IMR-90 (cell line): Measurements from ENCODE around the gene RPS6KA2. TPM values are rescaled to one million over a fixed set of nuclear protein-coding genes. Genes with fewer than 3 reads are reported as not detected.
A peak's percentile ranks its signal among the peaks of the same experiment; 100 is the strongest.

Experiments used
- ATAC-seq: fragments of 200-7000 bp; cut with Tn5 transposase; 2 replicates; pipeline ENCODE4 v1.9.1; 2020; ENCODE audit warnings: low read depth, mild to moderate bottlenecking, moderate library complexity
- BruUV-seq: library from RNA; stranded (reverse); fragments of 400-500 nt; replicated peaks from 2 replicates; lab custom pipeline; 2021; lab: Mats Ljungman, UMichigan
- CTCF ChIA-PET: fragments of 300-600 bp; formaldehyde crosslinking; extraction: SDS; loops from one replicate; lab custom pipeline; 2021; ENCODE audit warnings: antibody characterized with exemption; lab: Yijun Ruan, JAX
- POLR2A ChIA-PET: fragments of 300-600 bp; sonication (Branson Sonifier 250); formaldehyde crosslinking; loops from one replicate; lab custom pipeline; 2022; ENCODE audit warnings: antibody characterized with exemption; ENCODE audit not compliant: unreplicated experiment; lab: Charles Lee
- DNase-seq: peaks from one replicate; pipeline ENCODE4 v3.0.0; 2013
- H2AFZ ChIP-seq: replicated peaks from 2 replicates; pipeline ENCODE3; 2013; ENCODE audit warnings: low read length, mild to moderate bottlenecking; ENCODE audit not compliant: poor library complexity
- H2AK5ac ChIP-seq: 2 replicates; pipeline ENCODE4 v1.6.1; 2013; ENCODE audit warnings: low read depth, low read length, inconsistent platforms
- H2AK9ac ChIP-seq: replicated peaks from 2 replicates; pipeline ENCODE3; 2013; ENCODE audit warnings: mild to moderate bottlenecking, low read depth, low read length, moderate library complexity; ENCODE audit not compliant: poor library complexity
- H2BK120ac ChIP-seq: 2 replicates; pipeline ENCODE4 v1.6.1; 2013; ENCODE audit warnings: low read depth, low read length, inconsistent platforms
- H2BK15ac ChIP-seq: 3 replicates; pipeline ENCODE4 v1.6.1; 2013; ENCODE audit warnings: low read depth, low read length, inconsistent platforms
- H2BK20ac ChIP-seq: 2 replicates; pipeline ENCODE4 v1.6.1; 2013; ENCODE audit warnings: low read depth, mild to moderate bottlenecking, inconsistent platforms, low read length, moderate library complexity
- H2BK5ac ChIP-seq: 2 replicates; pipeline ENCODE4 v1.6.1; 2013; ENCODE audit warnings: mild to moderate bottlenecking, low read depth, low read length, inconsistent platforms; ENCODE audit not compliant: poor library complexity, severe bottlenecking
- H3K14ac ChIP-seq: replicated peaks from 2 replicates; pipeline ENCODE4 v1.6.1; 2013; ENCODE audit warnings: low read depth, low read length, inconsistent platforms
- H3K18ac ChIP-seq: 2 replicates; pipeline ENCODE4 v1.6.1; 2013; ENCODE audit warnings: low read depth, low read length, control low read depth
- H3K23ac ChIP-seq: 2 replicates; pipeline ENCODE4 v1.6.1; 2013; ENCODE audit warnings: low read depth, low read length, inconsistent platforms
- H3K27ac ChIP-seq: 2 replicates; pipeline ENCODE4 v1.5.1; 2013; ENCODE audit warnings: mild to moderate bottlenecking, control low read depth, low read length; ENCODE audit not compliant: insufficient read depth
- H3K27me3 ChIP-seq: 2 replicates; pipeline ENCODE4 v1.6.1; 2013; ENCODE audit warnings: low read length; ENCODE audit not compliant: control insufficient read depth, insufficient read depth
- H3K36me3 ChIP-seq: 2 replicates; pipeline ENCODE4 v1.6.1; 2013; ENCODE audit warnings: low read length, mixed read lengths; ENCODE audit not compliant: control insufficient read depth, insufficient read depth
- H3K4ac ChIP-seq: 2 replicates; pipeline ENCODE4 v1.6.1; 2013; ENCODE audit warnings: low read depth, low read length, inconsistent platforms
- H3K4me1 ChIP-seq: 2 replicates; pipeline ENCODE4 v1.6.1; 2013; ENCODE audit warnings: low read length, mixed read lengths; ENCODE audit not compliant: control insufficient read depth, insufficient read depth
- H3K4me2 ChIP-seq: 2 replicates; pipeline ENCODE4 v1.6.1; 2013; ENCODE audit warnings: low read depth, mild to moderate bottlenecking, control low read depth, low read length, moderate library complexity
- H3K4me3 ChIP-seq: 2 replicates; pipeline ENCODE4 v1.5.1; 2013; ENCODE audit warnings: low read depth, mild to moderate bottlenecking, control low read depth, low read length, moderate library complexity; ENCODE audit not compliant: insufficient read depth
- H3K56ac ChIP-seq: 2 replicates; pipeline ENCODE4 v1.6.1; 2013; ENCODE audit warnings: low read length, inconsistent platforms; ENCODE audit not compliant: insufficient read depth; ENCODE audit errors: extremely low read depth
- H3K79me1 ChIP-seq, 2 experiments: 2 replicates each; pipeline ENCODE4 v1.6.1; 2013; ENCODE audit warnings: low read length in 2 of 2, inconsistent platforms in 1 of 2, low read depth in 1 of 2
- H3K9ac ChIP-seq: 2 replicates; pipeline ENCODE4 v1.6.1; 2013; ENCODE audit warnings: low read depth, low read length, control low read depth
- H3K9me1 ChIP-seq: 2 replicates; pipeline ENCODE4 v1.6.1; 2013; ENCODE audit warnings: low read length, inconsistent platforms; ENCODE audit not compliant: insufficient read depth
- H3K9me3 ChIP-seq: 2 replicates; pipeline ENCODE4 v1.6.1; 2013; ENCODE audit warnings: low read length; ENCODE audit not compliant: control insufficient read depth, insufficient read depth
- H4K20me1 ChIP-seq: 2 replicates; pipeline ENCODE4 v1.6.1; 2013; ENCODE audit warnings: low read length, inconsistent platforms; ENCODE audit not compliant: insufficient read depth
- H4K5ac ChIP-seq: 2 replicates; pipeline ENCODE4 v1.6.1; 2013; ENCODE audit warnings: mild to moderate bottlenecking, low read depth, low read length, control low read depth
- H4K8ac ChIP-seq, 2 experiments: 2 replicates each; pipeline ENCODE4 v1.6.1; 2013; ENCODE audit warnings: low read depth in 2 of 2, low read length in 2 of 2, control low read depth in 1 of 2, inconsistent platforms in 1 of 2
- H4K91ac ChIP-seq: 2 replicates; pipeline ENCODE4 v1.6.1; 2013; ENCODE audit warnings: low read depth, low read length, inconsistent platforms; ENCODE audit not compliant: insufficient read depth
- BHLHE40 ChIP-seq: fragments of 150-350 bp; IDR thresholded peaks from 2 replicates; pipeline ENCODE4 v1.6.1; 2016; ENCODE audit warnings: mild to moderate bottlenecking, low read depth, low read length
- FOS ChIP-seq: fragments of 150-350 bp; IDR thresholded peaks from 2 replicates; pipeline ENCODE4 v1.6.1; 2016; ENCODE audit warnings: low read depth, low read length
- MAZ ChIP-seq: IDR thresholded peaks from 2 replicates; pipeline ENCODE4 v1.6.1; 2012; ENCODE audit warnings: low read depth, mild to moderate bottlenecking, low read length, improper control_type of control experiment, moderate library complexity, borderline replicate concordance
- MXI1 ChIP-seq: IDR thresholded peaks from 2 replicates; pipeline ENCODE4 v1.6.1; 2012; ENCODE audit warnings: low read depth, mild to moderate bottlenecking, low read length, moderate library complexity, borderline replicate concordance
- WGBS, 2 experiments: methylation state at CpG; one replicate each; pipeline versions ENCODE4 v1.1.5 to v1.1.7; 2013; ENCODE audit warnings: missing lambda C conversion rate in 2 of 2; ENCODE audit not compliant: insufficient read length in 1 of 2; ENCODE audit errors: extremely low coverage in 2 of 2; 5-methylcytosine and 5-hydroxymethylcytosine counted together
- dilution Hi-C: fragments of 300-500 bp; cut with HindIII; formaldehyde crosslinking; loops from one replicate; pipeline ENCODE4 v1.14.3; 2018; ENCODE audit warnings: low sequenced_read_pairs; ENCODE audit not compliant: unreplicated experiment
- in situ Hi-C: fragments of 300-500 bp; cut with MboI; formaldehyde crosslinking; loops from 3 replicates; pipeline ENCODE4 v1.14.3; 2019; ENCODE audit warnings: low sequenced_read_pairs, inconsistent platforms, mixed read lengths
- intact Hi-C: fragments of 100-400 bp; cut with micrococcal nuclease; formaldehyde crosslinking; loops from 2 replicates; pipeline ENCODE4 v1.10.0; 2022
- polyA plus RNA-seq, 3 experiments: library from polyadenylated mRNA; depleted of rRNA; stranded (reverse); fragments of >200 nt; gene quantifications; 2 replicates each; pipeline ENCODE4 v1.2.3, GENCODE V29; 2012; ENCODE audit warnings: low replicate concordance in 1 of 3
- total RNA-seq: library from RNA; depleted of rRNA; stranded (reverse); fragments of >200 nt; gene quantifications from 2 replicates; pipeline ENCODE4 v1.2.3, GENCODE V29; 2012
- TF ChIP-seq, protein P1 (sequence below): conservative IDR thresholded peaks from 2 replicates; pipeline ENCODE4 v1.5.1; 2012; ENCODE audit warnings: mild to moderate bottlenecking, low read depth, low read length, improper control_type of control experiment

The RPS6KA2 gene
- total and polyA plus RNA-seq, 2 of the 4 experiments (the other 2 are of a cell fraction): 26.9 to 31.3 TPM

DNA sequence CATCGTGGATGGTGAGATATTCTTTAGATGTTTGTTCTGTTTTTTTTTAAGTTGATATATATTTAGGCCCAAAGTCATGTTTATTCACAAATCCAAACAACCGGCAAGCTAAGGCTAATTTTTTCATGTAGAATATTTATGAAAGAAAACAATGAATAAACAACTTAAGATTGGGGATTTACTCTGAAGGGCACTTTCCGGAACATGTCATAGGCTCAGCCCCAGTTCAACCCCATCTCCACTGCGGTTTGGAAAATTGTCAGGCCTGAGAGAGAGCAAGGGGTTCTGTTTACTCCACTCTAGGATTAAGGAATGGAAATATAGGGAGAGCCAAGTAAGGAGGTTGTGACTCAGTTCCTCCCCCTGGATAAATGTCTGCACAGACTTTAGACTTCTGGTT, 18.3 kb downstream of the RPS6KA2 start:
- Histone ChIP-seq H3K14ac (no peak overlapping the region), H3K4me3 (no peak overlapping the region), H3K23ac (no peak overlapping the region), H2AK5ac (no peak overlapping the region), H3K79me1 (peaks cover 36 to 54% of the 10 kb centered on the region in 2 experiments), H2BK15ac (no peak overlapping the region), H3K4me2 (peak overlapping the region; percentile 44; the same call in 1 of the 2 replicates), H2AFZ (no peak overlapping the region), H4K8ac (peak overlapping the region in 1 of 2 experiments; percentile 66; a peak in 2 of 4 replicates), H2BK20ac (0 out of 2 replicates have a peak overlapping the region, but pooled peaks have one; percentile 69), H3K9ac (no peak overlapping the region), H3K27ac (peak overlapping the region; percentile 91; the same call in 1 of the 2 replicates), H2BK120ac (peak overlapping the region; percentile 39; the same call in 1 of the 2 replicates), H4K5ac (no peak overlapping the region), H2BK5ac (peak overlapping the region; percentile 82), H4K91ac (no peak overlapping the region), H3K27me3 (no peaks in the 10 kb centered on the region), H3K18ac (peak overlapping the region; percentile 71; the same call in 1 of the 2 replicates), H3K9me1 (peaks cover 8% of the 10 kb centered on the region; the same call in 1 of the 2 replicates), H2AK9ac (no peak overlapping the region), H3K36me3 (peaks cover 9% of the 10 kb centered on the region; the same call in 1 of the 2 replicates), H4K20me1 (no peaks in the 10 kb centered on the region; the same call in 1 of the 2 replicates), H3K4ac (peak overlapping the region; percentile 41; the same call in 1 of the 2 replicates), H3K56ac (no peak overlapping the region), H3K4me1 (peaks cover 25% of the 10 kb centered on the region), H3K9me3 (no peaks in the 10 kb centered on the region)
- in situ Hi-C loops (no loop called here), dilution Hi-C loops (no loop called here), intact Hi-C loops (no loop called here)
- CTCF ChIA-PET: no interaction called here
- BruUV-seq: TSS peak; percentile 4
- POLR2A ChIA-PET: interaction anchor here (0.6 kb wide), 1 partner anchor 94 kb away, joined by 4 read pairs; no protein-coding TSS in a partner anchor
- peak; percentile 92 for ATAC-seq
- peak; percentile 89 for DNase-seq
- TF ChIP-seq MAZ (peak; percentile 31; the same call in 1 of the 2 replicates), MXI1 (no peak), FOS (peak; percentile 29; the same call in 1 of the 2 replicates), BHLHE40 (peak; percentile 18; the same call in 1 of the 2 replicates)
- TF ChIP-seq, protein P1, sequence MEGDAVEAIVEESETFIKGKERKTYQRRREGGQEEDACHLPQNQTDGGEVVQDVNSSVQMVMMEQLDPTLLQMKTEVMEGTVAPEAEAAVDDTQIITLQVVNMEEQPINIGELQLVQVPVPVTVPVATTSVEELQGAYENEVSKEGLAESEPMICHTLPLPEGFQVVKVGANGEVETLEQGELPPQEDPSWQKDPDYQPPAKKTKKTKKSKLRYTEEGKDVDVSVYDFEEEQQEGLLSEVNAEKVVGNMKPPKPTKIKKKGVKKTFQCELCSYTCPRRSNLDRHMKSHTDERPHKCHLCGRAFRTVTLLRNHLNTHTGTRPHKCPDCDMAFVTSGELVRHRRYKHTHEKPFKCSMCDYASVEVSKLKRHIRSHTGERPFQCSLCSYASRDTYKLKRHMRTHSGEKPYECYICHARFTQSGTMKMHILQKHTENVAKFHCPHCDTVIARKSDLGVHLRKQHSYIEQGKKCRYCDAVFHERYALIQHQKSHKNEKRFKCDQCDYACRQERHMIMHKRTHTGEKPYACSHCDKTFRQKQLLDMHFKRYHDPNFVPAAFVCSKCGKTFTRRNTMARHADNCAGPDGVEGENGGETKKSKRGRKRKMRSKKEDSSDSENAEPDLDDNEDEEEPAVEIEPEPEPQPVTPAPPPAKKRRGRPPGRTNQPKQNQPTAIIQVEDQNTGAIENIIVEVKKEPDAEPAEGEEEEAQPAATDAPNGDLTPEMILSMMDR: no peak
- no CpG with 5 or more reads among the region's 4 CpGs for WGBS, 2 experiments
